HUES64 (cell line): ENCODE measurements around the gene YOD1.

Experiments used
- H3K27ac ChIP-seq: 2 replicates; pipeline ENCODE4 v1.7.0; 2013; ENCODE audit warnings: low read depth, low read length, inconsistent platforms
- H3K27me3 ChIP-seq: 2 replicates; pipeline ENCODE4 v1.6.1; 2013; ENCODE audit warnings: mild to moderate bottlenecking, low read length; ENCODE audit not compliant: insufficient read depth
- H3K36me3 ChIP-seq: 2 replicates; pipeline ENCODE4 v1.6.1; 2013; ENCODE audit warnings: mild to moderate bottlenecking, low read length; ENCODE audit not compliant: insufficient read depth
- H3K4me1 ChIP-seq: 2 replicates; pipeline ENCODE4 v1.6.1; 2013; ENCODE audit warnings: mild to moderate bottlenecking, low read length, moderate library complexity; ENCODE audit not compliant: insufficient read depth
- H3K4me3 ChIP-seq: 2 replicates; pipeline ENCODE4 v1.5.1; 2013; ENCODE audit warnings: mild to moderate bottlenecking, low read length, moderate library complexity
- H3K9ac ChIP-seq: 2 replicates; pipeline ENCODE4 v1.6.1; 2013; ENCODE audit warnings: mild to moderate bottlenecking, low read depth, low read length
- H3K9me3 ChIP-seq: 2 replicates; pipeline ENCODE4 v1.6.1; 2013; ENCODE audit warnings: low read depth, low read length; ENCODE audit not compliant: insufficient read depth
- WGBS: fragments of 150-250, 120-280 bp; methylation state at CpG from one replicate; pipeline ENCODE4 v1.1.7; 2013; ENCODE audit warnings: missing lambda C conversion rate; 5-methylcytosine and 5-hydroxymethylcytosine counted together

The YOD1 gene

DNA sequence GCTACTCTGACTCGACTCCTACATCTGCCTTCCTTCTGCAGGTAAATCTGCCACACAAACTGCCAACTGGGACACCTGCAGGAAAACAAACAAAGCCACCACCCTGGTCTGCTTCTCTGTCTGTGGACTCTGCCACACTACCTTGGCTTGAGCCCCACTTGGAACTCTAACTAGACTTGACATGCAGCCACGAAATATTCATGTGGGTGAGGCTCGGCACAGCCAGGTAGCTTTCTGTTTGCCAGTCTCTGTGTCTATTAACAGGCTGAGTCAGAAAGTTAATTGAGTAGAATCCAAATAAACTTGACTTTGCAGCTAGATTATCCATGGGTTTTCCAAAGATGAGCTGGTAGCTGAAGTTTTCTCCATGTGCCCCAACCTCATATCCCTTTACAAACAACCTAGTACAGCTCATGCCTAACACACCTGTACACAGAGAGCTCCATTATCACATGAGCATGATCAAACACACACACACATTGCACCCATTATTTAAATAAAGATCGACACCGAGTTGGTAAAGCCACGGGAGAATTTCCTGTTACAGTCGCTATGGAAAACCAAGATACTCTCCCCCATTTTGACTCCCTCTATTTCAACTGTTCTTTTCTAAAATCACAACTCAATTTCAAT is 19.3 kb downstream of the YOD1 start:
- H3K36me3 ChIP-seq: no peaks in the 10 kb centered on the region
- 90% methylated on average over 7 of the region's 7 CpGs for WGBS
- peaks cover 35% of the 10 kb centered on the region for H3K4me1 ChIP-seq
- no peaks in the 10 kb centered on the region for H3K27me3 ChIP-seq
- peak overlapping the region; percentile 22 for H3K4me3 ChIP-seq
- no peak overlapping the region for H3K9ac ChIP-seq
- H3K9me3 ChIP-seq: no peaks in the 10 kb centered on the region
- H3K27ac ChIP-seq: no peak overlapping the region

DNA sequence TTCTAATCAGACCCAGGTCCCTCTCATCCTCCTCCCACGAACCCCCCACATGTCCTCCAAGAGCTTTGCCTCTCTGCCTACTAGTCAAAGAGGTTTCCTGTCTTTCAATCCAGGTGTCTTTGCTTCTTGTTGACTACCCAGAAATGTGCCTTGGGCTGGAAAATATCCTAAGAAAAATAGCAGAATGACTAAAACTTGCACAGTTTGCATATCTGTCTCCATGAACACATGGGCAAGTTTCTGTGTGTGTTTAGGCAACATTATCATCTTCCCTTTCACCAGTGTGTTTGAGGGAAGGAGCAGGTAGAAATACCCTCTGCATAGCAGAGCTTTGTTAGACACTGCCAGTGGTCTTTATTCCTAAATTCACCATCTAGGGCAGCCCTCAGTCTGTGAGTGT is 20.0 kb downstream of the YOD1 start:
- Histone ChIP-seq H3K27ac (no peak overlapping the region), H3K9me3 (no peaks in the 10 kb centered on the region), H3K27me3 (no peaks in the 10 kb centered on the region), H3K9ac (no peak overlapping the region), H3K4me1 (peaks cover 41% of the 10 kb centered on the region), H3K4me3 (no peak overlapping the region), H3K36me3 (no peaks in the 10 kb centered on the region)
- WGBS: 74% methylated on average over 1 of the region's 1 CpG

DNA sequence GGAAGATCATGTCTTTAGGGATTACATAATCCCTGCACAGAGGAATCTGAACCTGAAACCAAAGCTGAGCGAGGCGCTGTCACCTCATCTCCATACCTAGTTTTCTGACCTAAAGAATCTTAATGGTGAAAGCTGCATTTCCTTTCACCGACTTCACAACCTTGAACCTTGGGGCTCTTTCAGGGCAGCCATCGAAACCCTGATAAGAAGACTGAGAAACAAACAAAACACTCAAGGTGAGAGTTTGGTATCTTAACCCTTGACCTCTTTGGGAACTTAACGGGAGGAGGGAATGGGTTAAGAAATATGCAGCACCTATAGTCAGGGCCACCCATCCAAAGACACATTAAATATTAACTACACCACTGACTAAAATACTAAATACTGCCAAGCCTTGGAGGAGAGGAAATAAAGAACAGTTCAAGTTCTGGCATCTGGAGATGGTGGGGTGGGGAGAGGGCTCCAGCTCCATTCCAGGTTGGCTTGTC is 20.4 kb downstream of the YOD1 start:
- Histone ChIP-seq H3K9me3 (no peaks in the 10 kb centered on the region), H3K4me3 (no peak overlapping the region), H3K27me3 (no peaks in the 10 kb centered on the region), H3K27ac (no peak overlapping the region), H3K36me3 (no peaks in the 10 kb centered on the region), H3K4me1 (peaks cover 46% of the 10 kb centered on the region), H3K9ac (no peak overlapping the region)
- WGBS: 81% methylated on average over 4 of the region's 5 CpGs

DNA sequence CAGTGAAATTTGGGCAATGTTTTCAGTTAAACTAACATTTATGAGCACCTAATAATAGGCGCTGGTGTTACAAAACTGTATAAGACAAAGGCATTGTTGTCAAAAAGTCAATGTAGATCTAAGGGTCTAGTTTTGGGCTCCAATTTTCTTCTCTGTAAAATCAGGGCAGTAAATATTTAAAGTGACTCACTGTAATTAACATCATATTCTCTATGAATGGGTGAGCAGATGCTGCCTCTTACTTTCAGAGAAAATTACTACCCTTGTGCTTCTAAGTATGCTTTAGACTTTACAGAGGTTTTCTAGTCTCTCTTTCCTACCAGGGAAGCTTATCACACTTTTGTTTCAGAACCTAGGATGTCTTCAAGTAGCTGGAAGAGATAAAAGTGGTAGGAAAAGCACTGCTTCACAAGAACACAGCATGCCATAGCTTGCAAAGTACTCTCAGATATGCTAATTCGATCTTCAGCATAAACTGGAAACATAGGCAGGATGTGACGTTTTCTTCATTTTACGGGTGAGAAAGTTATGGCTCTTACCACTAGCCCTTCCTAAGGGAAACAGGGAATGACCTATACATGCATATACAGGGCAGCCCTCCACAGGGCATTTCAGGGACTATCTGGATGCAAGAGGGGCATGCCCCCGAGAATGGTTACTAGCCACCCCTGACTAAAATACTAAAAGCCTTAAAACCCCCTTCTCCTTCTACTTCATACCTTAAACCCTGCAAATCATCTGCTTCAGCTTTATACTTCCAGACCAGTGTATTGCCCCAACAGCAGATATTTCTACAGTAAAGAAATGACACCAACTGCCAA is 21.1 kb downstream of the YOD1 start:
- WGBS: 84% methylated on average over 5 of the region's 5 CpGs
- Histone ChIP-seq H3K4me3 (no peak overlapping the region), H3K4me1 (peaks cover 51% of the 10 kb centered on the region), H3K36me3 (no peaks in the 10 kb centered on the region), H3K27ac (no peak overlapping the region), H3K27me3 (no peaks in the 10 kb centered on the region), H3K9ac (no peak overlapping the region), H3K9me3 (no peaks in the 10 kb centered on the region)

DNA sequence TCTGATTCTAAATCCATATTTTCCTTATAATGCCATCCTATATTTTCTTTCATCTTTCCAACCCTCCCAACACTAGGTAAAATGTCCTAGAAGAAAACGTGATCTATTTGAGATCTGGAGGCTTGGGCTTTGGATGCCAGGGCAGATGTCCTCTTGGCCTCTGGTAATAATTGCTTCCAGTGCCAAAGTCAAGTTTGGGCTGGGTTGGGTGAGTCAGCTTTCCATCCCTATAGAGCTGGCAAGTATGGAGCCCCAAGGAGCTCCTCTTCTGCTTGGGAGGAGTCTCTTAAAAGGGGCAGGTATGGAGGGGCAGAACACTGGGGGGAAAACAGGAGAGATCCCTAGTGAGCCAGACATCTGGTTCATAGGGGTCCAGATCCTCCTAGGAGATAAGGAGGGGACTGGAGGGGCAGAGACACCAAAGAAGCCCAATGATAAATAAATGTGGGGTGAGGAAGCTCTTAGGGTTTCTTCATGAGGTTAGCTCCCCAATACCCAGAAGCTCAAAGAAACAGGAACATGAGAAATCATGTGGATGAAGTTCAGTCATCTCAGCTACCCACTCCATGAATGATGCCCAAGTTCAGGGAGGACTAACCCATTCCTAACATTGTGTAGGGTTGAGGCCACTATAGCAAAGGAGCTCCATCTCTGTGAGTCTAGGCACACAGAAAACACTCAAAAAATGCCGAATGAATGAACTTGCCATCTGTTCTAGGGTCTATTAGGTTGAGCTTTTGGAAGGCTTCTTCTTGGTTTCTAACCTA is 21.9 kb downstream of the YOD1 start:
- Histone ChIP-seq H3K4me1 (peaks cover 55% of the 10 kb centered on the region), H3K36me3 (no peaks in the 10 kb centered on the region), H3K27ac (no peak overlapping the region), H3K27me3 (no peaks in the 10 kb centered on the region), H3K4me3 (no peak overlapping the region), H3K9ac (no peak overlapping the region), H3K9me3 (no peaks in the 10 kb centered on the region)
- WGBS: 94% methylated on average over 2 of the region's 2 CpGs

DNA sequence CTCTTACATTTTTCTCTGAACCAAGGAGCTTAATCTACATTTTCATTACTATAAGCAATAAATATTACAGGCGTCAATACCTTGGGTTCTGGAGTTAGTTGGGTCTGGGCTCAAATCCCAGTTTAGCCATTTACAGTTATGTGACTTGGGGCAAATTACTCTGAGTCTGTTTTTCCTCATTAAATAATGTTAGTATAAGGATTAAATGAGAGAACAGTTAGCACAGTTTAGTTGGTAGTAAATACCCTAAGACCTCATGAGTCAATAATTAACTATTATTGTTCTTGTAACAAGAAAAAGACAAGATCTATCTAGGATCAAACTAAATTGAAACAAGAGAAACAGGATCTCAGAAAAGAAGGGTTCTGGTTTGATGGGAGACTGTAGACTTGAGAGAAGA is 23.1 kb downstream of the YOD1 start:
- no peaks in the 10 kb centered on the region for H3K27me3 ChIP-seq
- WGBS: 100% methylated on average over 1 of the region's 1 CpG
- peaks cover 48% of the 10 kb centered on the region for H3K4me1 ChIP-seq
- no peaks in the 10 kb centered on the region for H3K36me3 ChIP-seq
- H3K4me3 ChIP-seq: no peak overlapping the region
- no peak overlapping the region for H3K27ac ChIP-seq
- H3K9ac ChIP-seq: no peak overlapping the region
- no peaks in the 10 kb centered on the region for H3K9me3 ChIP-seq

DNA sequence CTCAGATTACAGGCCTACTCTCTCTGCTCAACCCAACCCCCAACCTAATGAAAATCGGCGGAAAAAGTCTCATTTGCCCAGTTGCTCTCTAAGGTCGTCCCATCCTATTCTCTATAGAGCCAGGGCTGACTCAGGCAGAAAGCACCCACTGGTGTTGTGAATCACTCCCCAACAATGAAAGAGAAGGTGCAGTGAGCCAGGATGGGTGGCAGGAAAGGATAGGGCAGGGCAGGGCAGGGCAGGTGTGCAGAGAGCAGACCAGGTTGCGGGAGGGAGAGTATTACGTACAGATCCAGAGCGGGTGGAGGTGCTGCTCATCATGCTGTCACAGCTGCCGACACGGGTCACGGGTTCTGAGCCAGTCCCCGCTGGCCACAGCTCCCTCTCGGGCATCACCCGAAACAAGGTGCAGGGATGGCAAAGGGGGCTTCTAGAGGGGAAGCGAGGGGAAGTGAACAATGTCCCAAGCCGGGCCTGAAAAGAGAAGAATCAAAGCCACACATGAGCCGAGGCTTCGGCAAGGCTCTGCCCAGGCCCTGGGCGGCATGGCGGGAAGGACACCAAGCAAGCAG is 23.7 kb downstream of the YOD1 start:
- Histone ChIP-seq H3K27ac (no peak overlapping the region), H3K27me3 (no peaks in the 10 kb centered on the region), H3K36me3 (no peaks in the 10 kb centered on the region), H3K9ac (no peak overlapping the region), H3K4me1 (peaks cover 44% of the 10 kb centered on the region), H3K4me3 (no peak overlapping the region), H3K9me3 (no peaks in the 10 kb centered on the region)
- WGBS: 92% methylated on average over 18 of the region's 18 CpGs

DNA sequence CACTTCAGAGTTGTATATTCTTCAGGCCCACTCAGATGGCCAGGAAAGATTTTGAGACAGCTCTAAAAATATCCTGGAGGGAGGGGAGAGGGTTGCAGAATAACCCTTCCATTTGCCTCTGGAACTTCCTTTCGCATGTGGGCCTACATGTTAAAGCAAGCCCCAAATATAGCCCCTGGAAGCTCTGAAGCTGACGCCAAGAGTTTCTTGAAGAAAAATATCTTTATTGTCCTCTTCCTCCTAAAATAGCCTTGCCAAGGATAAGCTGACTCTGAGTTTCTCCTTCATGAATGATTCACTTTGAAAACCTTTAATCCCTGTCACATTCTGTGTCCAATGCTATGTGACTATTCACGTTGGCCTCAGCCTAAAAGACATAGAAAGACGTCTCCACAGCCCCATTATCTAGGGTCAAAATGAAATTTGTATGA is 24.9 kb downstream of the YOD1 start:
- H3K36me3 ChIP-seq: no peaks in the 10 kb centered on the region
- 86% methylated on average over 4 of the region's 4 CpGs for WGBS
- H3K27me3 ChIP-seq: no peaks in the 10 kb centered on the region
- no peak overlapping the region for H3K27ac ChIP-seq
- no peak overlapping the region for H3K4me3 ChIP-seq
- no peak overlapping the region for H3K9ac ChIP-seq
- H3K9me3 ChIP-seq: no peaks in the 10 kb centered on the region
- H3K4me1 ChIP-seq: peaks cover 36% of the 10 kb centered on the region

DNA sequence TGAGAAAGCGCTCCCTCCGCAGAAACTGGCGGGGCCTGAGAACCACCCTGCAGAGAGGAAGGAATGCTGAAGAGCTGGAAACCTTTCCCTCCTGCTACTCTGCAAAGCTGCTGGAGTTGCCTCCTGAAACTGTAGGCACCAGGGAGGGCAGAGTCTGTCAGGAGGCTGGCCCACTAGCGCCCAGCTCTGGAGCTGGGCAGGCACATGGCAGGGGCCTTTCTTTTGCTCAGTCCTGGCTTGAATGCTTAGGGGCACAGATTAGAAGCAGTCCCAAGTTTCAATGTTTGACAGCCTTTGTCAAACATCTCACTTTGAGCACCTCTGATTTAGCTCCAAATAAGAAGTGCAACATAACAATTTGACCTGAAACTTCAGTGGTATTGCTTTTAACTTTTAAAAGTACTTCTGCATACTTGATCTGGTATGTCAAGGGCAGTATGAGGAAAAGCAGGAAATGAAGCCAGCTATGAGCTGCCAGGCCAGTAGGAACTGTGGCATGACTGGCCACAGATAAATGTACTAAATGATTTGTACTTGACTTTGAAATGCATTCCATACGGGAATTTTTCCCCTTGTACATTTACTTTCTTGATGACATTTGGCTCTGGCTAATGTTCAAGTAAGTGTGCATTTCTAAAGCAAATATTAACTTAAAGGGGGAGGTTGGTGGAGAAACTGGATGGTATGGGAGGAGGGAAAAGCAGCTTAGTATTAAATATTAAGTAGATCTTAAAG is 25.7 kb downstream of the YOD1 start:
- Histone ChIP-seq H3K27ac (no peak overlapping the region; the same call in 1 of the 2 replicates), H3K9ac (no peak overlapping the region), H3K9me3 (no peaks in the 10 kb centered on the region), H3K4me3 (no peak overlapping the region), H3K27me3 (no peaks in the 10 kb centered on the region), H3K36me3 (no peaks in the 10 kb centered on the region), H3K4me1 (peaks cover 33% of the 10 kb centered on the region)
- 29% methylated on average over 4 of the region's 5 CpGs for WGBS

DNA sequence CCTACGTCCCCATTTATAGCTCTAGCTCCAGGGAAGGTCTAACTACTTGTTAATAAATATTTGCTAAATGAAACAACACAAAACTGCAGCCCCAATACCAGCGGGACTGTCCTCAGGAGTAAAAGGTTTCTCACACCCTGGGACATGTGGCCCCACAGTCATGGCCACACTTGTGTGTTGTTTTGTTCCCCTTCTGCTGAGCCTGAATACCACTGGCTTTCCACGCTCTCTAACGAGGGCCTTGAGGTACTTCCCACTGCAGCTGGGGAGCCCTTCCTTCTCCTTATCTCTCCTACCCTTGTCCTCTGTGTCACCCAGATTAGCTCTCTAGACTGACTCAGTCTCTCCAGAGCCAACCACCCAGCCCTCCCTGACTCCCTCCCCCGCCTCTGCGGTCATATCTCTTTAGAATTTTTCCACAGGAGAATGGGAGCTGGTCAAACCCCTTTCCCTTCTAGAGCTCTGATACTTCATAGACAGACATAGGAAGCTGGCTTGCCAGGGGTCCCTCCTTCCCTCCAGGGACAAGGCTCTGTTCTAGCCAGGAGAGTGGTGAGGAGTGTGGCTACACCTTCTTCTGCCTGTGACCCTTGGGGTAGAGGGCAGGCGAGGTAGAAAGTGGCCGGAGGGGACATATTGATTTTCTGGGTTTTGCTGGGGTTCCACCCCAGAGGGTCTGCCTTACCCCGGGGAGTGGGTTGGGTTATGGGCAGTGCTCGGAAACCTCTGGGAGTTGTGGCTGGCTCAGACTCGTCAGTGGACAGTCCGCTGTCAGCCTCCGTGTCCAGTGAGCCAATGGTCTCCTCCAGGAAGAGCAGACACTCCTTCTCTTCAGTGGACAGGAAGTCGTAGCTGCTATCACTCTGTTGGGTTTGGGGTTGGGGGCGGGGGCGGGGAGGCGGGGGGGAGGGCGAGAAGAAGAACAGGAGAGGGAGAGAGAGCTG is 26.5 kb downstream of the YOD1 start:
- Histone ChIP-seq H3K9me3 (no peaks in the 10 kb centered on the region), H3K27me3 (no peaks in the 10 kb centered on the region), H3K36me3 (no peaks in the 10 kb centered on the region), H3K27ac (no peak overlapping the region), H3K4me3 (no peak overlapping the region), H3K9ac (no peak overlapping the region), H3K4me1 (peaks cover 25% of the 10 kb centered on the region)
- 79% methylated on average over 13 of the region's 18 CpGs for WGBS
